IMR-90 (cell line): ENCODE measurements around the gene SLC35A4.

Experiments
- BHLHE40 ChIP-seq: fragments of 150-350 bp; IDR thresholded peaks from 2 replicates; pipeline ENCODE4 v1.6.1; 2016; ENCODE audit warnings: mild to moderate bottlenecking, low read depth, low read length
- CEBPB ChIP-seq: IDR thresholded peaks from 2 replicates; pipeline ENCODE4 v1.6.1; 2012; ENCODE audit warnings: low read depth, low read length, improper control_type of control experiment
- CHD1 ChIP-seq: IDR thresholded peaks from 2 replicates; pipeline ENCODE4 v1.6.1; 2012; ENCODE audit warnings: low read depth, low read length, improper control_type of control experiment
- FOS ChIP-seq: fragments of 150-350 bp; IDR thresholded peaks from 2 replicates; pipeline ENCODE4 v1.6.1; 2016; ENCODE audit warnings: low read depth, low read length
- MAFK ChIP-seq: IDR thresholded peaks from 2 replicates; pipeline ENCODE4 v1.6.1; 2012; ENCODE audit warnings: low read depth, low read length, improper control_type of control experiment
- MAZ ChIP-seq: IDR thresholded peaks from 2 replicates; pipeline ENCODE4 v1.6.1; 2012; ENCODE audit warnings: low read depth, mild to moderate bottlenecking, low read length, improper control_type of control experiment, moderate library complexity, borderline replicate concordance
- MXI1 ChIP-seq: IDR thresholded peaks from 2 replicates; pipeline ENCODE4 v1.6.1; 2012; ENCODE audit warnings: low read depth, mild to moderate bottlenecking, low read length, moderate library complexity, borderline replicate concordance
- NFE2L2 ChIP-seq: fragments of 150-350 bp; IDR thresholded peaks from 2 replicates; pipeline ENCODE4 v1.6.1; 2016; ENCODE audit warnings: low read depth, mild to moderate bottlenecking, low read length
- POLR2A ChIP-seq: IDR thresholded peaks from 2 replicates; pipeline ENCODE4 v1.6.1; 2012; ENCODE audit warnings: mild to moderate bottlenecking, low read depth, low read length
- RAD21 ChIP-seq: IDR thresholded peaks from 2 replicates; pipeline ENCODE4 v1.6.1; 2012; ENCODE audit warnings: low read length, improper control_type of control experiment
- RCOR1 ChIP-seq: IDR thresholded peaks from 2 replicates; pipeline ENCODE4 v1.6.1; 2012; ENCODE audit warnings: mild to moderate bottlenecking, low read length, improper control_type of control experiment; ENCODE audit not compliant: insufficient replicate concordance
- RFX5 ChIP-seq: IDR thresholded peaks from 2 replicates; pipeline ENCODE4 v1.8.0; 2012; ENCODE audit warnings: low read depth, mild to moderate bottlenecking, low read length, moderate library complexity
- TF ChIP-seq, protein P1 (sequence below): conservative IDR thresholded peaks from 2 replicates; pipeline ENCODE4 v1.5.1; 2012; ENCODE audit warnings: mild to moderate bottlenecking, low read depth, low read length, improper control_type of control experiment
- TF ChIP-seq, protein P2 (sequence below): fragments of 150-350 bp; IDR thresholded peaks from 2 replicates; pipeline ENCODE4 v1.6.1; 2017; ENCODE audit warnings: mild to moderate bottlenecking, antibody characterized with exemption, low read length, low read depth

DNA sequence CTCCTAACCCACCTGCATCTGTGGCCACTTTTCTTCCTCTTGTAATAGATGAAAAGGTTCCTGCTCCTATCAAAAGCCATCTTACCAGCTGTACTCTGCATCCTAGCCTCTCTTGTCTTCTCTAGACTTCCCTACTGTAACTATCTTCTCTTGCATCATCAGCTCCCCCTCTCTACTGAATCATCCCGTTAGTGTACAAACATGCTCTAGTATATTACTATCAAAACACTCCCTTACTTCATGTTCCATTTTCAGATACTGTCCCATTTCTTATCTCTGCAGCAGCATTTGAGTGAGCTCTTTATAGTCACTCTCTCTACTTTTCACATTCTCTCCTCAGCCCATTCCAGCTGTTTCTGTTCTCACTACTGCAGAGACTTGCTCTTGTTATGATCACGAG is 10.2 kb upstream of the SLC35A4 start:
- TF ChIP-seq, protein P1, sequence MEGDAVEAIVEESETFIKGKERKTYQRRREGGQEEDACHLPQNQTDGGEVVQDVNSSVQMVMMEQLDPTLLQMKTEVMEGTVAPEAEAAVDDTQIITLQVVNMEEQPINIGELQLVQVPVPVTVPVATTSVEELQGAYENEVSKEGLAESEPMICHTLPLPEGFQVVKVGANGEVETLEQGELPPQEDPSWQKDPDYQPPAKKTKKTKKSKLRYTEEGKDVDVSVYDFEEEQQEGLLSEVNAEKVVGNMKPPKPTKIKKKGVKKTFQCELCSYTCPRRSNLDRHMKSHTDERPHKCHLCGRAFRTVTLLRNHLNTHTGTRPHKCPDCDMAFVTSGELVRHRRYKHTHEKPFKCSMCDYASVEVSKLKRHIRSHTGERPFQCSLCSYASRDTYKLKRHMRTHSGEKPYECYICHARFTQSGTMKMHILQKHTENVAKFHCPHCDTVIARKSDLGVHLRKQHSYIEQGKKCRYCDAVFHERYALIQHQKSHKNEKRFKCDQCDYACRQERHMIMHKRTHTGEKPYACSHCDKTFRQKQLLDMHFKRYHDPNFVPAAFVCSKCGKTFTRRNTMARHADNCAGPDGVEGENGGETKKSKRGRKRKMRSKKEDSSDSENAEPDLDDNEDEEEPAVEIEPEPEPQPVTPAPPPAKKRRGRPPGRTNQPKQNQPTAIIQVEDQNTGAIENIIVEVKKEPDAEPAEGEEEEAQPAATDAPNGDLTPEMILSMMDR: no peak
- TF ChIP-seq RAD21 (no peak), MXI1 (no peak), BHLHE40 (no peak), CEBPB (peak; percentile 96), CHD1 (no peak), POLR2A (no peak; the same call in 1 of the 2 replicates), FOS (peak; percentile 52; the same call in 1 of the 2 replicates), RFX5 (no peak), MAZ (no peak), RCOR1 (no peak), NFE2L2 (no peak), MAFK (no peak)
- TF ChIP-seq, protein P2, sequence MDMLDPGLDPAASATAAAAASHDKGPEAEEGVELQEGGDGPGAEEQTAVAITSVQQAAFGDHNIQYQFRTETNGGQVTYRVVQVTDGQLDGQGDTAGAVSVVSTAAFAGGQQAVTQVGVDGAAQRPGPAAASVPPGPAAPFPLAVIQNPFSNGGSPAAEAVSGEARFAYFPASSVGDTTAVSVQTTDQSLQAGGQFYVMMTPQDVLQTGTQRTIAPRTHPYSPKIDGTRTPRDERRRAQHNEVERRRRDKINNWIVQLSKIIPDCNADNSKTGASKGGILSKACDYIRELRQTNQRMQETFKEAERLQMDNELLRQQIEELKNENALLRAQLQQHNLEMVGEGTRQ: no peak
